ENCODE data around the gene SLC32A1. TPM values are rescaled to one million over a fixed set of nuclear protein-coding genes. Genes with fewer than 3 reads are reported as not detected.

SLC32A1 gene
- total and polyA plus RNA-seq, 2 donors (not counting 3 experiments of a cell fraction or from before 2014, with no cell fraction given): 0.04 TPM; not detected in 1

GRCh38 chr20:38770970-38771369 is 46.7 kb downstream of the SLC32A1 start:
- intact Hi-C loops (cut with micrococcal nuclease) (no loop called here), dilution Hi-C loops (cut with MboI; ENCODE audit: extremely low pct_ligation_motif_present, low sequenced_read_pairs) (no loop called here)
- no TSS peak for BruUV-seq (replicated peaks)

More at GRCh38 chr20:38770970-38771369, 46.7 kb downstream of the SLC32A1 start:
- no peak for TF ChIP-seq FOS (IDR thresholded peaks at IDR 0.05; ENCODE audit: borderline replicate concordance, insufficient read depth, low read length)
- TF ChIP-seq MYC (IDR thresholded peaks at IDR 0.05; ENCODE audit: low read depth, low read length): no peak
- TF ChIP-seq MAX (IDR thresholded peaks at IDR 0.05; ENCODE audit: insufficient read depth, insufficient read length): no peak
- TF ChIP-seq POLR2A (IDR thresholded peaks at IDR 0.05; ENCODE audit: low read depth, low read length): no peak
- TF ChIP-seq JUN (IDR thresholded peaks at IDR 0.05; ENCODE audit: borderline replicate concordance, insufficient read depth, insufficient read length, low read depth): no peak
- no peak for TF ChIP-seq GATA2 (IDR thresholded peaks at IDR 0.05; ENCODE audit: insufficient read depth, insufficient read length, low read depth, low read length)
- TF ChIP-seq POLR2AphosphoS5 (IDR thresholded peaks at IDR 0.05; ENCODE audit: insufficient read depth, low read depth, low read length): no peak
- TF ChIP-seq, protein P1, sequence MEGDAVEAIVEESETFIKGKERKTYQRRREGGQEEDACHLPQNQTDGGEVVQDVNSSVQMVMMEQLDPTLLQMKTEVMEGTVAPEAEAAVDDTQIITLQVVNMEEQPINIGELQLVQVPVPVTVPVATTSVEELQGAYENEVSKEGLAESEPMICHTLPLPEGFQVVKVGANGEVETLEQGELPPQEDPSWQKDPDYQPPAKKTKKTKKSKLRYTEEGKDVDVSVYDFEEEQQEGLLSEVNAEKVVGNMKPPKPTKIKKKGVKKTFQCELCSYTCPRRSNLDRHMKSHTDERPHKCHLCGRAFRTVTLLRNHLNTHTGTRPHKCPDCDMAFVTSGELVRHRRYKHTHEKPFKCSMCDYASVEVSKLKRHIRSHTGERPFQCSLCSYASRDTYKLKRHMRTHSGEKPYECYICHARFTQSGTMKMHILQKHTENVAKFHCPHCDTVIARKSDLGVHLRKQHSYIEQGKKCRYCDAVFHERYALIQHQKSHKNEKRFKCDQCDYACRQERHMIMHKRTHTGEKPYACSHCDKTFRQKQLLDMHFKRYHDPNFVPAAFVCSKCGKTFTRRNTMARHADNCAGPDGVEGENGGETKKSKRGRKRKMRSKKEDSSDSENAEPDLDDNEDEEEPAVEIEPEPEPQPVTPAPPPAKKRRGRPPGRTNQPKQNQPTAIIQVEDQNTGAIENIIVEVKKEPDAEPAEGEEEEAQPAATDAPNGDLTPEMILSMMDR (IDR thresholded peaks at IDR 0.05; ENCODE audit: extremely low read depth in 1 of 2, insufficient read depth in 1 of 2, low read depth in 1 of 2, low read length in 2 of 2): no peak
- TF ChIP-seq EZH2 (IDR thresholded peaks at IDR 0.05; ENCODE audit: borderline replicate concordance, low read depth, low read length, severe bottlenecking): no peak
- Histone ChIP-seq H3K4me2 (ENCODE audit: insufficient read depth, low read length) (no peak overlapping the region), H3K36me3 (ENCODE audit: control insufficient read depth in 2 of 2, extremely low read depth in 1 of 2, insufficient read depth in 2 of 2, low read length in 2 of 2) (peaks cover 3 to 22% of the 10 kb centered on the region in 2 experiments), H4K20me1 (replicated peaks; ENCODE audit: control insufficient read depth, extremely low read depth, insufficient read depth, low read length) (no peaks in the 10 kb centered on the region), H3K9me1 (replicated peaks; ENCODE audit: control insufficient read depth, extremely low read depth, insufficient read depth, low read length) (no peaks in the 10 kb centered on the region), H2AFZ (ENCODE audit: low read depth, low read length) (no peak overlapping the region), H3K27ac (ENCODE audit: insufficient read depth, low read depth, low read length) (no peak overlapping the region), H3K4me3 (replicated peaks in 1 of 3; ENCODE audit: insufficient read depth in 1 of 3, low read depth in 1 of 3, low read length in 3 of 3) (no peak overlapping the region), H3K79me2 (ENCODE audit: control insufficient read depth, insufficient read depth, low read length) (no peaks in the 10 kb centered on the region), H3K27me3 (ENCODE audit: control insufficient read depth in 2 of 2, insufficient read depth in 2 of 2, low read length in 2 of 2) (no peaks in the 10 kb centered on the region), H3K9ac (replicated peaks; ENCODE audit: extremely low read depth, insufficient read depth, low read length) (no peak overlapping the region), H3K9me3 (replicated peaks; ENCODE audit: control insufficient read depth, insufficient read depth, low read length) (no peaks in the 10 kb centered on the region), H3K4me1 (ENCODE audit: control insufficient read depth, extremely low read depth, insufficient read depth, low read length) (no peaks in the 10 kb centered on the region)
- FAIRE-seq: no peak
- DNase-seq (ENCODE audit: low read depth, low spot score): no peak
- ChIA-PET POLR2A (no interaction called here), CTCF (interaction anchor here (0.9 kb wide), 1 partner anchor 11 kb away, joined by 3 read pairs; no protein-coding TSS in a partner anchor)

Data from endothelial cell of umbilical vein (primary cell).